Measurements from ENCODE around the gene NR2C2.
"Not testable (repeated sequence)": the region's sequence is repeated elsewhere in the genome, so short reads cannot be mapped to it uniquely, and the experiment has no call there.

GRCh38 chr3:14999182-14999581, 51.8 kb downstream of the NR2C2 start:
- not testable (repeated sequence) for TF ChIP-seq CTCF (IDR thresholded peaks at IDR 0.05); POLR2A (IDR thresholded peaks at IDR 0.05); POLR2AphosphoS5 (IDR thresholded peaks at IDR 0.05); EP300 (IDR thresholded peaks at IDR 0.05; ENCODE audit: low read depth)

Data from transverse colon (tissue), 4 donors.